Esophagus squamous epithelium (tissue), 5 donors: ENCODE data around the gene DOCK1. TPM values are rescaled to one million over a fixed set of nuclear protein-coding genes. Genes with fewer than 3 reads are reported as not detected.

Experiments used
- DNase-seq: peaks from one replicate; lab custom pipeline; 2025; lab: John Stamatoyannopoulos, UW
- H3K27ac ChIP-seq, 4 donors: fragments of 200-600 bp; sonication (generic); one replicate each; pipeline ENCODE4 v1.5.1; 2016 to 2019; ENCODE audit warnings: mild to moderate bottlenecking in 1 of 4
- H3K27me3 ChIP-seq, 4 donors: fragments of 200-600 bp; sonication (generic); 1 replicate in 3 of 4; 2 replicates in 1 of 4; pipeline versions ENCODE4 v1.5.1 to v1.6.0; 2017 to 2021; ENCODE audit warnings: antibody characterized with exemption in 1 of 4
- H3K36me3 ChIP-seq, 3 donors: fragments of 200-600 bp; sonication (generic); one replicate each; pipeline ENCODE4 v1.5.1; 2016 to 2019
- H3K4me1 ChIP-seq, 3 donors: fragments of 200-600 bp; sonication (generic); one replicate each; pipeline ENCODE4 v1.5.1; 2017 to 2019
- H3K4me3 ChIP-seq, 4 donors: fragments of 200-600 bp; sonication (generic); 1 replicate in 3 of 4; 2 replicates in 1 of 4; pipeline ENCODE4 v1.5.1; 2016 to 2019; ENCODE audit warnings: mild to moderate bottlenecking in 2 of 4, moderate library complexity in 1 of 4
- H3K9me3 ChIP-seq, 3 donors: fragments of 200-600 bp; sonication (generic); one replicate each; pipeline ENCODE4 v1.5.1; 2016 to 2019
- CTCF ChIP-seq, 6 experiments: fragments of 450-650 bp in 4 of 6; fragments of 200-600 bp in 2 of 6; sonication (generic) in 2 of 6; IDR thresholded peaks; one replicate each; pipeline ENCODE4 v1.5.1; 2016 to 2019; ENCODE audit warnings: antibody characterized with exemption in 6 of 6, mild to moderate bottlenecking in 4 of 6, moderate library complexity in 4 of 6
- POLR2A ChIP-seq, 4 donors: fragments of 450-650 bp; IDR thresholded peaks; one replicate each; pipeline ENCODE4 v1.6.1; 2017; ENCODE audit warnings: antibody characterized with exemption in 4 of 4, mild to moderate bottlenecking in 4 of 4, moderate library complexity in 3 of 4
- WGBS, 2 donors: methylation state at CpG; one replicate each; pipeline ENCODE4 v1.1.5; 2018; 5-methylcytosine and 5-hydroxymethylcytosine counted together
- intact Hi-C: fragments of 100-400 bp; cut with DNase I; formaldehyde crosslinking; loops from one replicate; pipeline ENCODE4 v1.15.0; 2022
- total RNA-seq, 4 donors: library from RNA; depleted of rRNA; stranded (reverse); fragments of >200 nt; gene quantifications; one replicate each; pipeline ENCODE4 v1.1.0, GENCODE V29; 2016
- donor health status: DM: yes; HTN: yes; CAD: no.

DOCK1 gene
- total RNA-seq, 4 donors from 2014 or later: 31.8 to 83.4 (median 49.8) TPM

- 95 to 96% methylated on average over 4 to 8 of the region's 8 CpGs for WGBS, 2 donors
- no peak for TF ChIP-seq POLR2A (IDR thresholded peaks at IDR 0.05)
- no peak for TF ChIP-seq CTCF (IDR thresholded peaks at IDR 0.05)
- no peaks in the 10 kb centered on the region for H3K4me1 ChIP-seq
Measured at GRCh38 chr10:127431525-127431924, 526.3 kb downstream of the DOCK1 start.

GRCh38 chr10:127434006-127434405, 528.8 kb downstream of the DOCK1 start:
- TF ChIP-seq CTCF (IDR thresholded peaks at IDR 0.05) (no peak), POLR2A (IDR thresholded peaks at IDR 0.05) (no peak)
- H3K9me3 ChIP-seq: no peaks in the 10 kb centered on the region
- DNase-seq: no peak
- no peak overlapping the region for H3K4me3 ChIP-seq
- 42 to 91% methylated on average over 2 of the region's 2 CpGs for WGBS, 2 donors
- no peaks in the 10 kb centered on the region for H3K4me1 ChIP-seq
- peaks cover 0 to 90% (median 0%) of the 10 kb centered on the region in 3 donors for H3K36me3 ChIP-seq
- H3K27me3 ChIP-seq: no peaks in the 10 kb centered on the region
- intact Hi-C loops: no loop called here
- H3K27ac ChIP-seq: no peak overlapping the region

More at GRCh38 chr10:127431525-127431924, 526.3 kb downstream of the DOCK1 start:
- peaks cover 0 to 93% (median 0%) of the 10 kb centered on the region in 3 donors for H3K36me3 ChIP-seq
- intact Hi-C loops: no loop called here
- H3K9me3 ChIP-seq: no peaks in the 10 kb centered on the region
- H3K4me3 ChIP-seq: no peak overlapping the region
- DNase-seq: no peak
- no peak overlapping the region for H3K27ac ChIP-seq
- H3K27me3 ChIP-seq: no peaks in the 10 kb centered on the region

GRCh38 chr10:127435246-127435645, 530.0 kb downstream of the DOCK1 start:
- H3K36me3 ChIP-seq: peaks cover 3 to 90% (median 4%) of the 10 kb centered on the region in 3 donors
- H3K27ac ChIP-seq: no peak overlapping the region
- WGBS, 2 donors: 77 to 82% methylated on average over 7 of the region's 7 CpGs
- H3K4me3 ChIP-seq: no peak overlapping the region
- intact Hi-C loops: no loop called here
- DNase-seq: no peak
- TF ChIP-seq POLR2A (IDR thresholded peaks at IDR 0.05) (no peak), CTCF (IDR thresholded peaks at IDR 0.05) (no peak)
- H3K9me3 ChIP-seq: no peaks in the 10 kb centered on the region
- H3K27me3 ChIP-seq: no peaks in the 10 kb centered on the region
- H3K4me1 ChIP-seq: no peaks in the 10 kb centered on the region

GRCh38 chr10:127440371-127440770, 535.1 kb downstream of the DOCK1 start:
- 80 to 86% methylated on average over 6 to 7 of the region's 11 CpGs for WGBS, 2 donors
- no peak for DNase-seq
- H3K36me3 ChIP-seq: peaks cover 4 to 87% (median 10%) of the 10 kb centered on the region in 3 donors
- no peak overlapping the region for H3K4me3 ChIP-seq
- no peaks in the 10 kb centered on the region for H3K27me3 ChIP-seq
- H3K9me3 ChIP-seq: no peaks in the 10 kb centered on the region
- intact Hi-C loops: no loop called here
- TF ChIP-seq CTCF (IDR thresholded peaks at IDR 0.05) (no peak), POLR2A (IDR thresholded peaks at IDR 0.05) (no peak)
- no peak overlapping the region for H3K27ac ChIP-seq
- H3K4me1 ChIP-seq: no peaks in the 10 kb centered on the region

GRCh38 chr10:127441350-127442219, 536.4 kb downstream of the DOCK1 start:
- 77 to 100% methylated on average over 1 to 3 of the region's 16 CpGs for WGBS, 2 donors
- no peak overlapping the region for H3K4me3 ChIP-seq
- no peak overlapping the region for H3K27ac ChIP-seq
- intact Hi-C loops: no loop called here
- H3K9me3 ChIP-seq: no peaks in the 10 kb centered on the region
- no peaks in the 10 kb centered on the region for H3K27me3 ChIP-seq
- no peaks in the 10 kb centered on the region for H3K4me1 ChIP-seq
- no peak for DNase-seq
- TF ChIP-seq CTCF (IDR thresholded peaks at IDR 0.05): no peak
- no peak for TF ChIP-seq POLR2A (IDR thresholded peaks at IDR 0.05)
- H3K36me3 ChIP-seq: peaks cover 4 to 94% (median 10%) of the 10 kb centered on the region in 3 donors
